Ishikawa (cell line): Measurements from ENCODE around the gene INS.
A peak's percentile ranks its signal among the peaks of the same experiment; 100 is the strongest.

Experiments used
- CEBPB ChIP-seq: IDR thresholded peaks from 2 replicates; pipeline ENCODE4 v1.6.1; 2012
- CREB1 ChIP-seq: IDR thresholded peaks from 2 replicates; pipeline ENCODE4 v1.6.1; 2012; ENCODE audit warnings: low read depth
- EGR1 ChIP-seq: IDR thresholded peaks from 2 replicates; pipeline ENCODE4 v1.6.1; 2012
- EP300 ChIP-seq: IDR thresholded peaks from 2 replicates; pipeline ENCODE4 v1.6.1; 2012; ENCODE audit warnings: borderline replicate concordance
- FOXM1 ChIP-seq: IDR thresholded peaks from 2 replicates; pipeline ENCODE4 v1.6.1; 2012; ENCODE audit warnings: low read depth, borderline replicate concordance
- MAX ChIP-seq: IDR thresholded peaks from 2 replicates; pipeline ENCODE4 v1.6.1; 2012
- NFIC ChIP-seq: IDR thresholded peaks from 2 replicates; pipeline ENCODE4 v1.6.1; 2012
- RAD21 ChIP-seq: IDR thresholded peaks from 2 replicates; pipeline ENCODE4 v1.6.1; 2012; ENCODE audit warnings: low read depth
- REST ChIP-seq: IDR thresholded peaks from 2 replicates; pipeline ENCODE4 v1.6.1; 2012; ENCODE audit warnings: low read depth, mild to moderate bottlenecking
- TAF1 ChIP-seq: IDR thresholded peaks from 2 replicates; pipeline ENCODE4 v1.6.1; 2012; ENCODE audit warnings: low read depth, mild to moderate bottlenecking
- TCF12 ChIP-seq: IDR thresholded peaks from 2 replicates; pipeline ENCODE4 v1.6.1; 2012; ENCODE audit warnings: low read depth
- TEAD4 ChIP-seq: IDR thresholded peaks from 2 replicates; pipeline ENCODE4 v1.6.1; 2012
- USF1 ChIP-seq: IDR thresholded peaks from 2 replicates; pipeline ENCODE4 v1.6.1; 2012
- YY1 ChIP-seq: IDR thresholded peaks from 2 replicates; pipeline ENCODE4 v1.6.1; 2012; ENCODE audit warnings: low read depth
- ZBTB7A ChIP-seq: IDR thresholded peaks from 2 replicates; pipeline ENCODE4 v1.6.1; 2012; ENCODE audit warnings: low read depth

The INS gene

DNA sequence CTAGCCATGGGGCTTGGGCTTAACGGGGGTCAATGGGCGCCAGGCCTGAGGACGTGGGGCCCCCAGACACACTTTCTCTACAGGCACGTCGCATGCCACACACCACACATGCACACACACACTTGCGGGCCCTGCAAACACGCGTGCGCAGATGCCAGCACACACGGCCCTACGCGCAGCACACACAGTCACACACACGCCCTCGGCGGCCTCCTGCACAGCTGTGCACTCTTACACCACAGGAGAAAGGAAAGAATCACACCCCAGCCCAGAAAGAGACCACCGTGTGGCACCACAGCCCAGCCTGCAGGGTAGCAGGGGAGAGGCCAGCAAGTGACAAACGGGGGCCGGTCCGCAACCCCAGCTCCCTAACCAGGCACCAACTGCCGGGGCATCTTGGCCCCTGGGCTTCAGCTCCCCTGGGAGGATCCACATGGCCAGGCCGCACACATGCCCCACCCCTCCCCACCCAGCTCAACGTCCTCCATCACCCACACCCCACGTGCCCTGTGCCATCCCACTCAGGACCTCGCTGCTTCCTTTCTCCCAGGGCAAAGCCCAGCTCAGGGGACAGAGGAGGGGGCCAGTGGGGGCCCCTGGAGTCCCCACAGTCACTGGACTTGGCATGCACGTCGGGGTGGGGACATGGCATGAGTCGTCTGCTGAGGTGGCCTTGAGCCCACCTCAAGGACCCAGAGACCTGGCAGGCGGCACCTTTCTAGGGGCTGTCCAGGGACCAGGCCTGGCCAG is 36.9 kb upstream of the INS start:
- TF ChIP-seq YY1 (no peak), CREB1 (no peak), RAD21 (no peak), NFIC (no peak), EGR1 (no peak), CEBPB (no peak), TCF12 (no peak), TAF1 (no peak), MAX (no peak), ZBTB7A (no peak), USF1 (no peak), TEAD4 (no peak), FOXM1 (no peak), EP300 (no peak), REST (no peak)

DNA sequence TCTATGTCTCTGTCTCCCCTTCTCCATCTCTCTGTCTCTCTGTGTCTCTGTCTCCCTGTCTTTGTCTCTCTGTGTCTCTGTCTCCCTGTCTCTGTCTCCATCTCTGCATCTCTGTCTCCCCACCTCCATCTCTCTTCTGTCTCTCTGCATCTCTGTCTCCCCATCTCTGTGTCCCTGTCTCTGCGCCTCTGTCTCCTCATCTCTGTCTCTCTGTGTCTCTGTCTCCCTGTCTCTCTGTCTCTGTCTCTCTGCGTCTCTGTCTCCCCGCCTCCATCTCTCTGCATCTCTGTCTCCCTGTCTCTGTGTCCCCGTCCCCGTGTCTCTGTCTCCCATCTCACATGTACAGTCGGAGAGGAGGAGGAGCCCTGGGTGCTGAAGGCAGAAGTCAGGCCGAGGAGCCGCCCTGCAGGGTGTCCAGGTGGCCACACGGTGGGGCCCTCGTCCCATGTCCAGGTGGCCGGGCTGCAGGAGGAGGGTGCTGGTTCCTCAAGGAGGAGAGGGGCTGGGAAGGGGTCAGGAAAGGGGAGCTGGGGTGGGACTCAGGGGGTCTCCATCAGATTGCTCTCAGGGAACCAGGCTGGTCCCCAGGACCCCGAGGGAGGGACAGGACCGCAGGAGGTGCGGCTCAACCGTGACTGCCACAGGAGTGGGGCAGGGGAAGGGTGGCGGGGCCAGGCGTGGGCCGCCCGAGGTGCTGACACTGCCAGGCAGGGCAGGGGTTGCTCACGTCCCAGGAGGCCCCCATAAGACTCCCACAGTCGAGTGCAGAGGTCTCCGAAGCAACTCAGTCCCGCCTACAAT is 36.2 kb upstream of the INS start:
- no peak for TF ChIP-seq TCF12
- TF ChIP-seq RAD21: peak; percentile 97

GRCh38 chr11:2195756-2196088 is 34.7 kb upstream of the INS start:
- no peak for TF ChIP-seq CREB1
- TF ChIP-seq MAX: no peak
- no peak for TF ChIP-seq TEAD4
- no peak for TF ChIP-seq RAD21
- TF ChIP-seq TAF1: no peak
- TF ChIP-seq TCF12: no peak
- TF ChIP-seq YY1: no peak
- TF ChIP-seq CEBPB: no peak
- no peak for TF ChIP-seq USF1

GRCh38 chr11:2194877-2195755 is 34.1 kb upstream of the INS start:
- no peak for TF ChIP-seq TEAD4
- no peak for TF ChIP-seq NFIC
- TF ChIP-seq CEBPB: no peak
- TF ChIP-seq RAD21: peak; percentile 46; the same call in 1 of the 2 replicates
- TF ChIP-seq USF1: no peak
- peak; percentile 99 for TF ChIP-seq ZBTB7A
- no peak for TF ChIP-seq MAX
- TF ChIP-seq FOXM1: no peak
- no peak for TF ChIP-seq TAF1
- TF ChIP-seq CREB1: no peak

DNA sequence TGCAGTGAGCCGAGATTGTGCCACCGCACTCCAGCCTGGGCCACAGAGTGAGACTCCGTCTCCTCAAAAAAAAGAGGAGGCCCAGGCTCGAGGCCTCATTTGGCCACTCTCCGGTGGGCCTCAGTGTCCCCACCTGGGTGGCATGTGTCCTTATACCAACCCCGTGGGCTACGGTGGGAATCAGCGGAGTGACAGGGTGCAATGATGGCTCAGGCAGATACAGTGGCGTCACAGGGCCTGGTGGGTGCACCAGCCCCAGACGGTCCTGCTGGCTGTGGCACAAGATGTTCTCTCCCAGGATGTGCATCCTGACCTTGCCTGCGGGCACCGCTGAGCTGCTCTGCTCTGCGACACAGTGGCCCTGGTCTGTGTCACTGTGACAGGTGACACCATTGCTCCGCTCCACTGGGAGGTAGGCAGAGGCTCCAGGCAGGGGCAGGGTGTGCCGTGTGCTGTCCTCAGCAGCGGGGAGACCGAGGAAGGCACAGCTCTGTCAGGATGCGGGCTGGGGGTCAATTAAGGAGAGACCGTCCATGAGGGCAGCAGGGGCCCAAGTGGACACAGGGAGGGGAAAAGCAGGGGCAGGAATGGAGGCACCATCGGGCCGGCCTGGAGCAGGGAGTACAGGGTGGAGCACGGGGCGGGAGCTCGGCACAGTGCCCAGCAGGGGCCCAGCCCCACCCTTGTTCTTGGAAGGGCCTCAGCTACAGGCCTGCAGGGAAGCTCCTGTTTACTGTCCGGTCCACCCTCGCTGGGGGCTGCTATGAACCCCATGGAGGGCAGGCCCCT is 32.3 kb upstream of the INS start:
- TF ChIP-seq YY1 (no peak), TCF12 (no peak), CREB1 (no peak), NFIC (no peak), CEBPB (no peak), EGR1 (no peak), ZBTB7A (no peak), EP300 (no peak), FOXM1 (no peak), TAF1 (no peak), MAX (no peak), RAD21 (no peak), TEAD4 (no peak), USF1 (no peak), REST (no peak)
